HepG2 (cell line): ENCODE data around the gene GNB1. TPM values are rescaled to one million over a fixed set of nuclear protein-coding genes. Genes with fewer than 3 reads are reported as not detected.
A peak's percentile ranks its signal among the peaks of the same experiment; 100 is the strongest.

Experiments used
- MTERF4 ChIP-seq: sonication (generic); formaldehyde crosslinking; IDR thresholded peaks from 2 replicates; pipeline ENCODE4 v1.8.0; 2023; ENCODE audit warnings: mild to moderate bottlenecking, missing genetic modification reagents
- PRDM15 ChIP-seq: sonication (generic); formaldehyde crosslinking; IDR thresholded peaks from 2 replicates; pipeline ENCODE4 v1.4.0; 2020; ENCODE audit warnings: missing genetic modification reagents
- RNF219 ChIP-seq: sonication (generic); formaldehyde crosslinking; IDR thresholded peaks from 2 replicates; pipeline ENCODE4 v1.5.0; 2020; ENCODE audit warnings: mild to moderate bottlenecking, missing genetic modification reagents
- ZNF234 ChIP-seq: sonication (generic); formaldehyde crosslinking; conservative IDR thresholded peaks from 2 replicates; pipeline ENCODE4 v1.5.1; 2020; ENCODE audit warnings: mild to moderate bottlenecking, missing genetic modification reagents
- ZNF282 ChIP-seq: fragments of 450-650 bp; IDR thresholded peaks from 2 replicates; pipeline ENCODE4 v1.6.1; 2018; ENCODE audit not compliant: partially characterized antibody
- ZNF704 ChIP-seq: sonication (generic); formaldehyde crosslinking; IDR thresholded peaks from 2 replicates; pipeline ENCODE4 v1.8.1; 2023; ENCODE audit warnings: mild to moderate bottlenecking, inconsistent platforms, moderate library complexity, missing genetic modification reagents, borderline replicate concordance
- ZNF761 ChIP-seq: sonication (generic); formaldehyde crosslinking; conservative IDR thresholded peaks from 2 replicates; pipeline ENCODE4 v1.4.0; 2020; ENCODE audit warnings: mild to moderate bottlenecking, missing genetic modification reagents
- ZSCAN9 ChIP-seq: IDR thresholded peaks from 2 replicates; pipeline ENCODE4 v1.6.1; 2016; ENCODE audit warnings: borderline replicate concordance
- polyA plus RNA-seq, 8 experiments: library from polyadenylated mRNA; depleted of rRNA in 3 of 8; stranded (reverse) in 7 of 8; unstranded in 1 of 8; fragments of >200 nt; fragmentation: Illumina TruSeq in 4 of 8; extraction: Trizol in 4 of 8; gene quantifications; 2 replicates each; pipeline versions ENCODE4 v1.2.1 to v1.2.3, GENCODE V29; 2011 to 2016; ENCODE audit warnings: low read depth in 4 of 8, missing spikeins in 1 of 8, mixed read lengths in 1 of 8; ENCODE audit not compliant: insufficient read depth in 1 of 8
- total RNA-seq, 5 experiments: library from RNA; depleted of rRNA; stranded (reverse); fragments of >200 nt; fragmentation: Illumina TruSeq; extraction: Trizol; gene quantifications; 2 replicates each; pipeline ENCODE4 v1.2.3, GENCODE V29; 2016; ENCODE audit warnings: low read depth in 1 of 5
- TF ChIP-seq, protein P1 (sequence below): IDR thresholded peaks from 2 replicates; pipeline ENCODE4 v1.6.1; 2016; ENCODE audit warnings: mild to moderate bottlenecking, missing biosample characterization, missing genetic modification reagents
- TF ChIP-seq, protein P2 (sequence below): sonication (generic); formaldehyde crosslinking; IDR thresholded peaks from 2 replicates; pipeline ENCODE4 v1.4.0; 2020; ENCODE audit warnings: missing genetic modification reagents

Gene GNB1
- total and polyA plus RNA-seq, 2 of the 13 experiments (the other 11 are each of a cell fraction or from before 2014, with no cell fraction given), result 66.2 to 327 TPM

DNA sequence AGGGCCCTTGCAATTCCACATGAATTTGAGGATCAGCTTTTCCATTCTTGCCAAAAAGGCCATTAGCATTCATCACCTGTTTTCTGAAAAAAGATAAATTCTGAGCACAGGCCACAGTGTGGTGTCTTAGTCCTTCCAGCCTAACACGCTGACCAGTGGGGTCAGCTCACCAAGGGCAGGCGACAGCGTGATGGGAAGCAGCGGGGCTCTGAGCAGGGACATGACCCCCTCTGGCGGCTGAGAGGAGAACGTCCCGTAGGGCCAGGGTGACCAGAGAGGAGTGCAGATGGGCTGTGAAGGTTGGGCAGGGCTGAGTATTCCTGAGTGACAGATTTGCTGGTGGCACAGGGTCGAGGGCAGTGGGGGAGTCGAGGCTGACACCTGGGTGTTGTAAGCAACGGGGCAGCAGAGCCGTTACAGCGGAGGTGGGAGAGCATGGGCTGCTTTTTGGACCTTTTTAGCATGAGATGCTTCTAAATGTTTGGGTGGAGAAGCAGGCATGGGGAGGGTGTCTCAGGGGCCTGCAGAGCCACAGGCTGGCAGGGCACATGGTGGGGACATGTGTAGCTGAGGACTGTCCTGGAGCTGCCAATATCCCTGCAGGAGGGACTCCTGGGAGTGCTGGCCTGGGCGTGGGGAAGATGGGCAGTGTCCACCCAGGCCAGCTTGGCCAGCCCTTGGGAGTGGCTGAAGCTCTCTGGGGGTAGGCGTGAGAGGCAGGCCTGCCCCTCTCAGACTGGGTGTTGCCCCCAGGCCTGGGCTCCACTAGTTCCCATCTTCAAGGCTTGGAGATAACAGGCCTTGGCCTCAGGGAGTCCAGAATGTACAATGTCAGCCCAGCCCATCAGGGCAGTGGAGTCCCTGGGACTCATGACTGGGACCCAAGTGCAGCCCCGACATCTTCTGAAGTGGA, 15.6 kb upstream of the GNB1 start (continued):
- TF ChIP-seq ZNF704 (CRISPR knock-in tag) (no peak), RNF219 (CRISPR knock-in tag) (no peak), PRDM15 (CRISPR knock-in tag) (no peak), ZSCAN9 (CRISPR knock-in tag) (peak; percentile 75; the same call in 1 of the 2 replicates), ZNF282 (no peak), ZNF761 (CRISPR knock-in tag) (no peak), MTERF4 (CRISPR knock-in tag) (no peak), ZNF234 (no peak)
- TF ChIP-seq, protein P1, sequence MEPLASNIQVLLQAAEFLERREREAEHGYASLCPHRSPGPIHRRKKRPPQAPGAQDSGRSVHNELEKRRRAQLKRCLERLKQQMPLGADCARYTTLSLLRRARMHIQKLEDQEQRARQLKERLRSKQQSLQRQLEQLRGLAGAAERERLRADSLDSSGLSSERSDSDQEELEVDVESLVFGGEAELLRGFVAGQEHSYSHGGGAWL (CRISPR knock-in tag), result no peak
- TF ChIP-seq, protein P2, sequence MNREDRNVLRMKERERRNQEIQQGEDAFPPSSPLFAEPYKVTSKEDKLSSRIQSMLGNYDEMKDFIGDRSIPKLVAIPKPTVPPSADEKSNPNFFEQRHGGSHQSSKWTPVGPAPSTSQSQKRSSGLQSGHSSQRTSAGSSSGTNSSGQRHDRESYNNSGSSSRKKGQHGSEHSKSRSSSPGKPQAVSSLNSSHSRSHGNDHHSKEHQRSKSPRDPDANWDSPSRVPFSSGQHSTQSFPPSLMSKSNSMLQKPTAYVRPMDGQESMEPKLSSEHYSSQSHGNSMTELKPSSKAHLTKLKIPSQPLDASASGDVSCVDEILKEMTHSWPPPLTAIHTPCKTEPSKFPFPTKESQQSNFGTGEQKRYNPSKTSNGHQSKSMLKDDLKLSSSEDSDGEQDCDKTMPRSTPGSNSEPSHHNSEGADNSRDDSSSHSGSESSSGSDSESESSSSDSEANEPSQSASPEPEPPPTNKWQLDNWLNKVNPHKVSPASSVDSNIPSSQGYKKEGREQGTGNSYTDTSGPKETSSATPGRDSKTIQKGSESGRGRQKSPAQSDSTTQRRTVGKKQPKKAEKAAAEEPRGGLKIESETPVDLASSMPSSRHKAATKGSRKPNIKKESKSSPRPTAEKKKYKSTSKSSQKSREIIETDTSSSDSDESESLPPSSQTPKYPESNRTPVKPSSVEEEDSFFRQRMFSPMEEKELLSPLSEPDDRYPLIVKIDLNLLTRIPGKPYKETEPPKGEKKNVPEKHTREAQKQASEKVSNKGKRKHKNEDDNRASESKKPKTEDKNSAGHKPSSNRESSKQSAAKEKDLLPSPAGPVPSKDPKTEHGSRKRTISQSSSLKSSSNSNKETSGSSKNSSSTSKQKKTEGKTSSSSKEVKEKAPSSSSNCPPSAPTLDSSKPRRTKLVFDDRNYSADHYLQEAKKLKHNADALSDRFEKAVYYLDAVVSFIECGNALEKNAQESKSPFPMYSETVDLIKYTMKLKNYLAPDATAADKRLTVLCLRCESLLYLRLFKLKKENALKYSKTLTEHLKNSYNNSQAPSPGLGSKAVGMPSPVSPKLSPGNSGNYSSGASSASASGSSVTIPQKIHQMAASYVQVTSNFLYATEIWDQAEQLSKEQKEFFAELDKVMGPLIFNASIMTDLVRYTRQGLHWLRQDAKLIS (CRISPR knock-in tag), result no peak
